Measurements from ENCODE around the gene LAMA5.

GRCh38 chr20:62351469-62352401 lies 15.4 kb downstream of the LAMA5 start:
- TF ChIP-seq, protein P1, sequence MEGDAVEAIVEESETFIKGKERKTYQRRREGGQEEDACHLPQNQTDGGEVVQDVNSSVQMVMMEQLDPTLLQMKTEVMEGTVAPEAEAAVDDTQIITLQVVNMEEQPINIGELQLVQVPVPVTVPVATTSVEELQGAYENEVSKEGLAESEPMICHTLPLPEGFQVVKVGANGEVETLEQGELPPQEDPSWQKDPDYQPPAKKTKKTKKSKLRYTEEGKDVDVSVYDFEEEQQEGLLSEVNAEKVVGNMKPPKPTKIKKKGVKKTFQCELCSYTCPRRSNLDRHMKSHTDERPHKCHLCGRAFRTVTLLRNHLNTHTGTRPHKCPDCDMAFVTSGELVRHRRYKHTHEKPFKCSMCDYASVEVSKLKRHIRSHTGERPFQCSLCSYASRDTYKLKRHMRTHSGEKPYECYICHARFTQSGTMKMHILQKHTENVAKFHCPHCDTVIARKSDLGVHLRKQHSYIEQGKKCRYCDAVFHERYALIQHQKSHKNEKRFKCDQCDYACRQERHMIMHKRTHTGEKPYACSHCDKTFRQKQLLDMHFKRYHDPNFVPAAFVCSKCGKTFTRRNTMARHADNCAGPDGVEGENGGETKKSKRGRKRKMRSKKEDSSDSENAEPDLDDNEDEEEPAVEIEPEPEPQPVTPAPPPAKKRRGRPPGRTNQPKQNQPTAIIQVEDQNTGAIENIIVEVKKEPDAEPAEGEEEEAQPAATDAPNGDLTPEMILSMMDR (IDR thresholded peaks at IDR 0.05): no peak
- no peak for TF ChIP-seq POLR2A (IDR thresholded peaks at IDR 0.05)

Data from right lobe of liver (tissue), 4 donors.